OCI-LY7 (cell line): Measurements from ENCODE around the gene PLEKHA5. TPM values are rescaled to one million over a fixed set of nuclear protein-coding genes. Genes with fewer than 3 reads are reported as not detected.

Experiments used
- BruUV-seq: library from RNA; stranded (reverse); fragments of 400-500 nt; replicated peaks from 2 replicates; lab custom pipeline; 2021; lab: Mats Ljungman, UMichigan
- CTCF ChIA-PET: fragments of 300-600 bp; sonication (Branson Sonifier 250); formaldehyde crosslinking; loops from one replicate; lab custom pipeline; 2022; ENCODE audit warnings: antibody characterized with exemption; ENCODE audit not compliant: unreplicated experiment; lab: Charles Lee
- POLR2A ChIA-PET: fragments of 300-600 bp; sonication (Branson Sonifier 250); formaldehyde crosslinking; loops from one replicate; lab custom pipeline; 2022; ENCODE audit warnings: antibody characterized with exemption; lab: Charles Lee
- DNase-seq: peaks from one replicate; pipeline ENCODE4 v3.0.0-alpha.2; 2015; ENCODE audit warnings: low spot score
- H2AFZ ChIP-seq: fragments of 200-600 bp; sonication (generic), shearing (Covaris generic); 2 replicates; pipeline ENCODE4 v1.6.1; 2014; ENCODE audit warnings: mild to moderate bottlenecking, antibody characterized with exemption, low read length, moderate library complexity
- H3K27ac ChIP-seq: fragments of 200-600 bp; sonication (generic); 2 replicates; pipeline ENCODE4 v1.5.1; 2014; ENCODE audit warnings: mixed run types, low read depth, mild to moderate bottlenecking, moderate library complexity, low read length, inconsistent platforms; ENCODE audit not compliant: poor library complexity, severe bottlenecking
- H3K36me3 ChIP-seq: fragments of 200-600 bp; sonication (generic); 2 replicates; pipeline ENCODE4 v1.6.1; 2014; ENCODE audit warnings: mild to moderate bottlenecking, antibody characterized with exemption, low read length, moderate library complexity, mixed read lengths; ENCODE audit not compliant: insufficient read depth
- H3K4me1 ChIP-seq: fragments of 200-600 bp; sonication (generic); 2 replicates; pipeline ENCODE4 v1.5.1; 2014; ENCODE audit warnings: mild to moderate bottlenecking, low read length; ENCODE audit not compliant: insufficient read depth, poor library complexity, severe bottlenecking
- H3K4me2 ChIP-seq: fragments of 200-600 bp; sonication (generic); 2 replicates; pipeline ENCODE4 v1.6.1; 2014; ENCODE audit warnings: mild to moderate bottlenecking, low read length
- H3K4me3 ChIP-seq: fragments of 200-600 bp; sonication (generic); 2 replicates; pipeline ENCODE4 v1.5.1; 2014; ENCODE audit warnings: mild to moderate bottlenecking, low read depth, low read length; ENCODE audit not compliant: poor library complexity, severe bottlenecking
- H3K79me2 ChIP-seq: fragments of 200-600 bp; sonication (generic); 2 replicates; pipeline ENCODE4 v1.6.1; 2016; ENCODE audit warnings: low read depth, mild to moderate bottlenecking, low read length, moderate library complexity, mixed read lengths; ENCODE audit not compliant: insufficient read depth
- H3K9me2 ChIP-seq: fragments of 200-600 bp; sonication (generic); 2 replicates; pipeline ENCODE4 v1.6.1; 2016; ENCODE audit warnings: mild to moderate bottlenecking, low read length, mixed read lengths; ENCODE audit not compliant: insufficient read depth
- H3K9me3 ChIP-seq: fragments of 200-600 bp; sonication (generic); 2 replicates; pipeline ENCODE4 v1.6.1; 2014; ENCODE audit warnings: mild to moderate bottlenecking, mixed run types, low read length, mixed read lengths
- H4K20me1 ChIP-seq: fragments of 200-600 bp; sonication (generic); 2 replicates; pipeline ENCODE4 v1.6.1; 2014; ENCODE audit warnings: mild to moderate bottlenecking, antibody characterized with exemption, low read length, moderate library complexity, mixed read lengths; ENCODE audit not compliant: insufficient read depth
- EZH2phosphoT487 ChIP-seq: fragments of 200-600 bp; sonication (generic); IDR thresholded peaks from 2 replicates; pipeline ENCODE4 v1.6.1; 2018; ENCODE audit warnings: low read depth, borderline replicate concordance, mild to moderate bottlenecking, mixed run types, antibody characterized with exemption, low read length, moderate library complexity, mixed read lengths
- intact Hi-C: fragments of 100-400 bp; cut with micrococcal nuclease; formaldehyde crosslinking; loops from one replicate; pipeline ENCODE4 v1.10.0; 2022; ENCODE audit not compliant: unreplicated experiment
- total RNA-seq, 2 experiments: library from RNA; depleted of rRNA in 1 of 2; stranded (reverse); fragments of >200 nt in 1 of 2; shearing (Covaris generic) in 1 of 2; gene quantifications; 2 replicates each; pipeline ENCODE4 v1.2.3, GENCODE V29; 2014 to 2022
- TF ChIP-seq, protein P1 (sequence below): fragments of 200-600 bp; sonication (generic); conservative IDR thresholded peaks from 2 replicates; pipeline ENCODE4 v1.5.1; 2014; ENCODE audit warnings: mild to moderate bottlenecking, antibody characterized with exemption, low read length, moderate library complexity, mixed read lengths

PLEKHA5 gene
- total RNA-seq, 2 experiments from 2014 or later, result 2.7 TPM; not detected in 1

DNA sequence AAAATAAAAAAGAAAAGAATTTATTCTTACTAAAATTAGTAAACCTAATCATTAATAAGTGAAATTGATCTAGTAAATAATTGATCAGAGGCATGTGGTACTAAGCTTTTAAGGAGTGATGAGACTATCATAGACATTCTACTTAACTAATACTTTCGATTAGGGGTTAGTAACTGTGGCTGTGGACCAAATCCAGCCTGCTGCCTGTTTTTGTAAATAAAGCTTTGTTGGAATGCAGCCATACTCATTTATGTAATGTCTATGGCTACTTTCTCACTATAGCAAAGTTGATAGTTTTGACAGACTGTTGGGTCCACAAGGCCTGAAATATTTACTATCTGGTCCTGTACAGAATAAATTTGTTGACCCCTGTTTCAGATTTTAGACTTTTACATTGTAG is 63.2 kb downstream of the PLEKHA5 start:
- DNase-seq, result no peak
- no TSS peak for BruUV-seq
- Histone ChIP-seq H3K4me3 (no peak overlapping the region), H3K4me2 (no peak overlapping the region), H3K79me2 (no peaks in the 10 kb centered on the region), H3K4me1 (no peaks in the 10 kb centered on the region), H3K27ac (no peak overlapping the region), H4K20me1 (no peaks in the 10 kb centered on the region), H3K36me3 (no peaks in the 10 kb centered on the region), H2AFZ (no peak overlapping the region), H3K9me2 (no peaks in the 10 kb centered on the region), H3K9me3 (no peaks in the 10 kb centered on the region)
- no peak for TF ChIP-seq EZH2phosphoT487
- TF ChIP-seq, protein P1, sequence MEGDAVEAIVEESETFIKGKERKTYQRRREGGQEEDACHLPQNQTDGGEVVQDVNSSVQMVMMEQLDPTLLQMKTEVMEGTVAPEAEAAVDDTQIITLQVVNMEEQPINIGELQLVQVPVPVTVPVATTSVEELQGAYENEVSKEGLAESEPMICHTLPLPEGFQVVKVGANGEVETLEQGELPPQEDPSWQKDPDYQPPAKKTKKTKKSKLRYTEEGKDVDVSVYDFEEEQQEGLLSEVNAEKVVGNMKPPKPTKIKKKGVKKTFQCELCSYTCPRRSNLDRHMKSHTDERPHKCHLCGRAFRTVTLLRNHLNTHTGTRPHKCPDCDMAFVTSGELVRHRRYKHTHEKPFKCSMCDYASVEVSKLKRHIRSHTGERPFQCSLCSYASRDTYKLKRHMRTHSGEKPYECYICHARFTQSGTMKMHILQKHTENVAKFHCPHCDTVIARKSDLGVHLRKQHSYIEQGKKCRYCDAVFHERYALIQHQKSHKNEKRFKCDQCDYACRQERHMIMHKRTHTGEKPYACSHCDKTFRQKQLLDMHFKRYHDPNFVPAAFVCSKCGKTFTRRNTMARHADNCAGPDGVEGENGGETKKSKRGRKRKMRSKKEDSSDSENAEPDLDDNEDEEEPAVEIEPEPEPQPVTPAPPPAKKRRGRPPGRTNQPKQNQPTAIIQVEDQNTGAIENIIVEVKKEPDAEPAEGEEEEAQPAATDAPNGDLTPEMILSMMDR, result no peak
- intact Hi-C loops, result no loop called here
- POLR2A ChIA-PET, result no interaction called here
- CTCF ChIA-PET, result no interaction called here

DNA sequence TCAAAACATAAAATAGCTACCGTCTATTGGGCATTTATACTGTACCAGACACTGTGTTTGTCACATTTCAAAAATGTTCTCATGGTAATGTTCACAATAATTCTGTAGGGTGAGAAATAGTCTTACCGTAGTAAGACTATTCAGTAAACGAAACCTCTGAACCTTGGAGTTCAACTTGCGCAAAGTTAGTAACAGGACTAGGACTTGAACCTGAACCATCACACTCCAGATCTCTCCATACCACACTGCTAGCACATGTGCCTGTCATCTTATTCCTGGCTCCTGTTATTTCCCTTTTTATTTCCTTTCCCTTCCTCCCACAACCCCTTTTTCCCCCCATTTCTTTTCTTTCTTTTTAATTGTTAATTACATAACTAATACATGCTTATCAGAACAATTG is 65.4 kb downstream of the PLEKHA5 start:
- no TSS peak for BruUV-seq
- Histone ChIP-seq H3K9me2 (no peaks in the 10 kb centered on the region), H3K4me2 (no peak overlapping the region), H3K36me3 (no peaks in the 10 kb centered on the region), H3K4me3 (no peak overlapping the region), H4K20me1 (no peaks in the 10 kb centered on the region), H3K79me2 (no peaks in the 10 kb centered on the region), H2AFZ (no peak overlapping the region), H3K27ac (no peak overlapping the region), H3K9me3 (no peaks in the 10 kb centered on the region), H3K4me1 (no peaks in the 10 kb centered on the region)
- POLR2A ChIA-PET, result no interaction called here
- DNase-seq, result no peak
- CTCF ChIA-PET, result no interaction called here
- no peak for TF ChIP-seq EZH2phosphoT487
- TF ChIP-seq, protein P1, result no peak
- intact Hi-C loops, result no loop called here

DNA sequence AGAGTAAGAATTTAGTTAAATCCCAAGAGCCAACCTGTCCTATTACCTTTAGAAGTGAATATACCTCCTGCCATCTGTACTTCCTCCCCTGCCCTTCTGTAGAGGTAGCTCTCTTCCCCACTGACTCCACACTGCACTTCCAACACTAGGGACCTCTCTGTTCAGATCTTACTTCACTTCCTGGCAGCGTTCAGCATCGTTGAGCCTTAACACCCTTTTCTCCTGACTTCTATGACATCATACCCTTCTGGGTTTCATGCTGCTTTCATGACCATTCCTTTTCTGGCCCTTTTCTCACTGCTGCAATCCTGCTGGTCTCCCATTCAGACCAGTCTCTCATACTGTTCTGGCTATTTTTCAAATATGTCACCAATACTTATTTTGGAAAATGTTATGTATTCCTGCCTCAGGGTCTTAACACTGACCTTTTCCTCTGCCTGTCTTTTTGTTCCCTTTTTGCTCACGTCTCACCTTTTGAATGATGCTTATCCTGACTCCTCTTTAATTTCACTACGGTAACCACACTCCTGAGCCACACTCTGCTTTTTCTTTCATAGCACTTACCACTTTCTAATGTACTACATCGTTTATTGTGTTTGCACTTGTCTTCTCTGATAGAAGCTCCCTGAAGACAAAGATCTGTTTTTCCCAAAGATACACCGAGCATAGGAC is 67.6 kb downstream of the PLEKHA5 start:
- Histone ChIP-seq H3K27ac (no peak overlapping the region), H2AFZ (no peak overlapping the region), H3K4me1 (no peaks in the 10 kb centered on the region), H3K9me3 (no peaks in the 10 kb centered on the region), H3K4me2 (no peak overlapping the region), H3K4me3 (no peak overlapping the region), H3K9me2 (no peaks in the 10 kb centered on the region), H3K79me2 (no peaks in the 10 kb centered on the region), H3K36me3 (no peaks in the 10 kb centered on the region), H4K20me1 (no peaks in the 10 kb centered on the region)
- CTCF ChIA-PET, result no interaction called here
- no peak for DNase-seq
- BruUV-seq, result no TSS peak
- TF ChIP-seq, protein P1, result no peak
- TF ChIP-seq EZH2phosphoT487, result no peak
- POLR2A ChIA-PET, result no interaction called here
- intact Hi-C loops, result no loop called here
